Activated T-helper 2 cell treated with anti-CD3 and anti-CD28 coated beads, Interferon-gamma antibody, Interleukin-2, Interleukin-4, amounts not matched to agents 10 μg/mL and 5 μg/mL and 100 μg/mL, durations not matched to agents 14 hours and 24 hours and 36 hours (primary cell): ENCODE data around the gene RNF167. TPM values are rescaled to one million over a fixed set of nuclear protein-coding genes. Genes with fewer than 3 reads are reported as not detected.
A peak's percentile ranks its signal among the peaks of the same experiment; 100 is the strongest.

Experiments
- DNase-seq: peaks from one replicate; pipeline ENCODE4 v3.0.0; 2021; ENCODE audit warnings: low spot score
- H3K27ac Mint-ChIP-seq: one replicate; pipeline ENCODE4 v1.8.0; 2021; ENCODE audit warnings: mixed read lengths
- H3K27me3 Mint-ChIP-seq: one replicate; pipeline ENCODE4 v1.8.0; 2021; ENCODE audit warnings: low read depth, mixed read lengths
- H3K36me3 Mint-ChIP-seq: one replicate; pipeline ENCODE4 v1.8.0; 2021; ENCODE audit warnings: low read depth, mixed read lengths
- H3K4me1 Mint-ChIP-seq: one replicate; pipeline ENCODE4 v1.8.0; 2021; ENCODE audit warnings: low read depth, mixed read lengths
- H3K4me3 Mint-ChIP-seq: one replicate; pipeline ENCODE4 v1.8.0; 2021; ENCODE audit warnings: low read depth, mild to moderate bottlenecking, moderate library complexity, mixed read lengths
- H3K9me3 Mint-ChIP-seq: one replicate; pipeline ENCODE4 v1.8.0; 2021; ENCODE audit warnings: mixed read lengths
- intact Hi-C: fragments of 100-400 bp; cut with micrococcal nuclease; formaldehyde crosslinking; loops from one replicate; pipeline ENCODE4 v1.15.1; 2023
- total RNA-seq: library from RNA; stranded (reverse); gene quantifications from 2 replicates; pipeline ENCODE4 v1.2.3, GENCODE V29; 2022

RNF167 gene
- 112 and 126 TPM in 2 replicates for total RNA-seq

DNA sequence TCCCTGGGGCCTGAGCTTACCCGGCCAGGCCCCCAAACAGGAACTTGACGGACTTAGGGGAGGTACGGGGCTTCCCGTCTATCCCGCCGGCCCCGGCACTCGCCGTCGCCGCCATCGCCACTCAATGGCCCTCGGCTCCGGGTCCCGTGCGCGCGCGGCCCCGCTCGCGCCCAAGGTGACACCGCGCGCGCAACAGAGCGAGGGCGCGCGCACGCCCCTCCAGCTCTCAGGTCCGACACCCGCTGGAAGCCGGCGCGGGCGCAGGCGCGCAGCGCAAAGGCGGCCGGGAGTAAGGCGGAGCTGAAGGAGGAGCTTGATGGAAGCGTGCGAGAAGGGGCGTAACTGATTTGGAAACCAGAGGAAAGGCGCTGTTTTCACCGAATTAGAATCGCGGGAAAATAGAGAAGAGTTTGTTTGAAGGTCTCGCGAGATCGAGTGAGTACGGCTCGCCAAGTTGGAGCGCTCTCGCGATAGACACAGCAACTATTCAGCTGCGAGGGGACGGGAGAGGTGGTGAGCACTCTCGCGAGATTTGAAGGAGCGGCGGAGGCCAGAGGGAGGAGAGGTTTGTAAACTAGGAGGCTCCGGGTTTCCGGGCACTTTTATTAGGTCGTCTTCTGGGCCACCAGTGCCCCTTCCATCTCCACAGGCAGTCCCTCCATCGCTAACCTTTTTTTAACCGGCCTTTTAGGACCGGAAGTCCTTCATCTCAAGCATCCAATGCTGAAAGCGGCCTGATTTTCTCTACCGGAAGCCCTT lies at the start of gene RNF167, which contains the start of gene SLC25A11:
Gene RNF167 (plus strand): TSS at position 473 of the 759 bp plus-strand sequence. CDS start 642 bp downstream, outside the sequence.
Gene SLC25A11 (minus strand): TSS at position 251 of the 759 bp plus-strand sequence. CDS start 136 bp downstream, at position 115.
- H3K27me3 Mint-ChIP-seq, result no peaks in the 10 kb centered on the region
- DNase-seq, result peak; percentile 98
- peaks cover 79% of the 10 kb centered on the region for H3K36me3 Mint-ChIP-seq
- intact Hi-C loops, result loop anchor here (1.0 to 10.0 kb wide), 7 partner anchors 8 to 575 kb away; partner anchors contain the start of genes ARRB2, INCA1, KIF1C and PFN1
- H3K4me1 Mint-ChIP-seq, result peaks cover 48% of the 10 kb centered on the region
- peak within 1 kb of the TSS; percentile 87 for H3K27ac Mint-ChIP-seq
- H3K9me3 Mint-ChIP-seq, result no peaks in the 10 kb centered on the region
- H3K4me3 Mint-ChIP-seq, result peak within 1 kb of the TSS; percentile 100

DNA sequence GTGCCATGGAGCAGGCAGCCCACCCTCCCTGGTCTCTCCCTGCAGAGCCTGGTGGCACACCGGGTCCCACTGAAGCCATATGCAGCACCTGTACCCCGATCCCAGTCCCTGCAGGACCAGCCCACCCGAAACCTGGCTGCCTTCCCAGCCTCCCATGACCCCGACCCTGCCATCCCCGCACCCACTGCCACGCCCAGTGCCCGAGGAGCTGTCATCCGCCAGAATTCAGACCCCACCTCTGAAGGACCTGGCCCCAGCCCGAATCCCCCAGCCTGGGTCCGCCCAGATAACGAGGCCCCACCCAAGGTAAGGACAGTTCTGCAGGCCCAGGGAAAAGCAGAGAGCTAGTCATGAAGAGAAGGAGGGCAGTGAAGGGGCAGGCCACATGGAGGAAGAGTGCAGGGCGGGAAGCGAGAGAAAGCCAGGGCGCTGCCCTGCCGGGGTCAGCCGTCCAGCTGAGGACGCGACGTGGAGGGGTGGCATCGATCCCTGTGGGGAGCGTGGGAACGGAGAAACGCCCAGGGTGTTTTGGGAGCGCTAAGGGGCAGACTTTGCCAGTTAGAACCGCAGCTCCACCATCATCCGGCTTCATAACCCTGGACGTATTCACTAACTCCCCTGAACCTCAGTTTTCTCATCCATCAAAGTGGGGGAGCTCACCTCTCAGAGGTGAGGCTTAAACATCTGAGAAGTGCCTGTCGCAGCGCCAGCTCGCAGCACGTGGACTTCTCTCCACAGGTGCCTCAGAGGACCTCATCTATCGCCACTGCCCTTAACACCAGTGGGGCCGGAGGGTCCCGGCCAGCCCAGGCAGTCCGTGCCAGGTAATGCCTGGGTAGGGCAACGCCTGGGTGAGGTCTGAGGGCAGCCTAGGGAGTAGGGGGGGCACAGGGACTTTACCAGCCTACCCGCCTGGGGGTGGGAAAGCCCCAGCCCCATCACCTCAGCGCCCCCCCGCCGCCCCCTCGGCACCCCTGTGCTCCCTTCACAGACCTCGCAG lies 48.4 kb upstream of the RNF167 start:
- no peak for DNase-seq
- Mint-ChIP-seq H3K27ac (no peak overlapping the region), H3K27me3 (no peaks in the 10 kb centered on the region), H3K36me3 (peaks cover 40% of the 10 kb centered on the region), H3K4me1 (peaks cover 1% of the 10 kb centered on the region), H3K4me3 (no peak overlapping the region), H3K9me3 (no peaks in the 10 kb centered on the region)
- intact Hi-C loops, result no loop called here

DNA sequence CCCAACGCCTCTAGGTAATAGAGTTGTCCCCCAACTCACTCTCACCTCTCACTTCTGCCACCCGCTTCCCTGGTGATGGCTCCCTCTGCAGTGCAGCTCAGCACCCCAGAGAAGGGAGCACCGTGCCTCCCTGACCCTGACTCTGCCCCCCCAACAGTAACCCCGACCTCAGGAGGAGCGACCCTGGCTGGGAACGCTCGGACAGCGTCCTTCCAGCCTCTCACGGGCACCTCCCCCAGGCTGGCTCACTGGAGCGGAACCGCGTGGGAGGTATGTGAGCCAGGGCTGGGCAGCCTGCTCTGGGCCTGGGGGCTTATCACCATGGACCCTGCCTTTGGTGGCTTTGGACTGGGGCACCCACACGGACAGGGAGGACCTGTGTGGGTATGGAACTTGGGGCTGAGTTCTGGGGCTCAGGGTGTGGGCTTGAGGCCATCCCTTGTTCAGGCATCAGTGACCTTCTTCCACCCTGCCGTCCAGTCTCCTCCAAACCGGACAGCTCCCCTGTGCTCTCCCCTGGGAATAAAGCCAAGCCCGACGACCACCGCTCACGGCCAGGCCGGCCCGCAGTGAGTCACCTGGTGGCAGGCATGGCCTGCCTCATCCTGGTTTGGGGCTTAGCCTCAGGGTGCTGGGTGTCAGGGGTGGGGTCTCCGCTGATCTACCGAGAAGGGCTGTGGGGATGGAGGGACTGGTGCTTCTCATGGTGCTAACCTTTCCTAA lies 47.4 kb upstream of the RNF167 start:
- intact Hi-C loops, result no loop called here
- no peak overlapping the region for H3K27ac Mint-ChIP-seq
- DNase-seq, result no peak
- H3K27me3 Mint-ChIP-seq, result no peaks in the 10 kb centered on the region
- peaks cover 40% of the 10 kb centered on the region for H3K36me3 Mint-ChIP-seq
- peaks cover 1% of the 10 kb centered on the region for H3K4me1 Mint-ChIP-seq
- no peak overlapping the region for H3K4me3 Mint-ChIP-seq
- no peaks in the 10 kb centered on the region for H3K9me3 Mint-ChIP-seq

DNA sequence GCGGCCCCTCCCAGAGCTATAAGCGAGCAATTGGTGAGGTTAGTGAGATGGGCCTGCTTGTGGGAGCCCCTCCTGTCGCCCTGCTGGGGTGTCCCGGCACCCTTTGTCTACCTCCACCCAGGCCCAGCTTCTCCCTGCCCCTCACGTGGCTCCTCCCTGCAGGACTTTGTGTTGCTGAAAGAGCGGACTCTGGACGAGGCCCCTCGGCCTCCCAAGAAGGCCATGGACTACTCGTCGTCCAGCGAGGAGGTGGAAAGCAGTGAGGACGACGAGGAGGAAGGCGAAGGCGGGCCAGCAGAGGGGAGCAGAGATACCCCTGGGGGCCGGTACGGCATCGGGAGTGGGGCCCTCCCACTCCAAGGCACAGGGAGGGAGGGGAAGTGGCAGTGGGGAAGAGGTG lies 46.8 kb upstream of the RNF167 start:
- DNase-seq, result no peak
- no peak overlapping the region for H3K27ac Mint-ChIP-seq
- no peaks in the 10 kb centered on the region for H3K9me3 Mint-ChIP-seq
- H3K36me3 Mint-ChIP-seq, result peaks cover 40% of the 10 kb centered on the region
- intact Hi-C loops, result no loop called here
- H3K27me3 Mint-ChIP-seq, result no peaks in the 10 kb centered on the region
- peaks cover 1% of the 10 kb centered on the region for H3K4me1 Mint-ChIP-seq
- no peak overlapping the region for H3K4me3 Mint-ChIP-seq

- Mint-ChIP-seq H3K27me3 (no peaks in the 10 kb centered on the region), H3K4me3 (no peak overlapping the region), H3K36me3 (peaks cover 39% of the 10 kb centered on the region), H3K9me3 (no peaks in the 10 kb centered on the region), H3K27ac (no peak overlapping the region), H3K4me1 (peaks cover 1% of the 10 kb centered on the region)
- intact Hi-C loops, result no loop called here
- DNase-seq, result no peak
These were observed 46.1 kb upstream of the RNF167 start for GRCh38 chr17:4893721-4894560.

DNA sequence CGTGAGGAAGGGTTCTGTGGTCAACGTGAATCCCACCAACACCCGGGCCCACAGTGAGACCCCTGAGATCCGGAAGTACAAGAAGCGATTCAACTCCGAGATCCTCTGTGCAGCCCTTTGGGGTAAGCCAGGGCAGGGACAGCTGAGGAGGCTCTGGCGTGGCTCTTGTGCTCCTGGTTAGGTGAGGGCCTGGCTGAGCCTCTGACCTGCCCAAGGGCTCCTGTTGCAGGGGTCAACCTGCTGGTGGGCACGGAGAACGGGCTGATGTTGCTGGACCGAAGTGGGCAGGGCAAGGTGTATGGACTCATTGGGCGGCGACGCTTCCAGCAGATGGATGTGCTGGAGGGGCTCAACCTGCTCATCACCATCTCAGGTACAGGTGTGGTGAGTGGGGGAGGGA lies 44.9 kb upstream of the RNF167 start:
- Mint-ChIP-seq H3K27ac (no peak overlapping the region), H3K27me3 (peaks cover 2% of the 10 kb centered on the region), H3K36me3 (peaks cover 35% of the 10 kb centered on the region), H3K4me3 (no peak overlapping the region), H3K4me1 (peaks cover 6% of the 10 kb centered on the region), H3K9me3 (no peaks in the 10 kb centered on the region)
- intact Hi-C loops, result no loop called here
- no peak for DNase-seq

DNA sequence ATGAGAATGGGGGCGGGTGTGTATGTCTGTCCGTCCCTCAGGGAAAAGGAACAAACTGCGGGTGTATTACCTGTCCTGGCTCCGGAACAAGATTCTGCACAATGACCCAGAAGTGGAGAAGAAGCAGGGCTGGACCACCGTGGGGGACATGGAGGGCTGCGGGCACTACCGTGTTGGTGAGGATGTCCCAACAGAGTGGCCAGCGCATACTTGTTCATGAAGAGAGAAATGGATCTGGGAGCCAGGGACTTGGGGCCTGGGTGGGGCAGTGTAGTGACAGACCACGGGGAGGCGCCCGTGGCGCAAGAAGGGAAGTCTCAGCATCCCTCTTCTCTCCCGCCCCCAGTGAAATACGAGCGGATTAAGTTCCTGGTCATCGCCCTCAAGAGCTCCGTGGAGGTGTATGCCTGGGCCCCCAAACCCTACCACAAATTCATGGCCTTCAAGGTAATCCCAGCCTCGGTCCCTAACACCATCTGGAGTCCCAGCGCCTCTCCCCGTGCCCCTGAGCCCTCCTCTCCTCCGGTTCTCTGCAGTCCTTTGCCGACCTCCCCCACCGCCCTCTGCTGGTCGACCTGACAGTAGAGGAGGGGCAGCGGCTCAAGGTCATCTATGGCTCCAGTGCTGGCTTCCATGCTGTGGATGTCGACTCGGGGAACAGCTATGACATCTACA lies 44.3 kb upstream of the RNF167 start:
- H3K36me3 Mint-ChIP-seq, result peaks cover 28% of the 10 kb centered on the region
- DNase-seq, result no peak
- peaks cover 2% of the 10 kb centered on the region for H3K27me3 Mint-ChIP-seq
- intact Hi-C loops, result no loop called here
- H3K4me1 Mint-ChIP-seq, result peaks cover 8% of the 10 kb centered on the region
- H3K27ac Mint-ChIP-seq, result no peak overlapping the region
- no peaks in the 10 kb centered on the region for H3K9me3 Mint-ChIP-seq
- no peak overlapping the region for H3K4me3 Mint-ChIP-seq

GRCh38 chr17:4896332-4897197 lies 43.5 kb upstream of the RNF167 start:
- H3K9me3 Mint-ChIP-seq, result no peaks in the 10 kb centered on the region
- peaks cover 8% of the 10 kb centered on the region for H3K4me1 Mint-ChIP-seq
- H3K27me3 Mint-ChIP-seq, result peaks cover 2% of the 10 kb centered on the region
- DNase-seq, result no peak
- intact Hi-C loops, result no loop called here
- no peak overlapping the region for H3K4me3 Mint-ChIP-seq
- H3K36me3 Mint-ChIP-seq, result peaks cover 26% of the 10 kb centered on the region
- no peak overlapping the region for H3K27ac Mint-ChIP-seq

GRCh38 chr17:4897198-4897687 lies 42.8 kb upstream of the RNF167 start:
- peaks cover 25% of the 10 kb centered on the region for H3K36me3 Mint-ChIP-seq
- H3K27me3 Mint-ChIP-seq, result peaks cover 2% of the 10 kb centered on the region
- intact Hi-C loops, result no loop called here
- H3K9me3 Mint-ChIP-seq, result no peaks in the 10 kb centered on the region
- no peak overlapping the region for H3K27ac Mint-ChIP-seq
- peaks cover 10% of the 10 kb centered on the region for H3K4me1 Mint-ChIP-seq
- no peak overlapping the region for H3K4me3 Mint-ChIP-seq
- DNase-seq, result no peak

DNA sequence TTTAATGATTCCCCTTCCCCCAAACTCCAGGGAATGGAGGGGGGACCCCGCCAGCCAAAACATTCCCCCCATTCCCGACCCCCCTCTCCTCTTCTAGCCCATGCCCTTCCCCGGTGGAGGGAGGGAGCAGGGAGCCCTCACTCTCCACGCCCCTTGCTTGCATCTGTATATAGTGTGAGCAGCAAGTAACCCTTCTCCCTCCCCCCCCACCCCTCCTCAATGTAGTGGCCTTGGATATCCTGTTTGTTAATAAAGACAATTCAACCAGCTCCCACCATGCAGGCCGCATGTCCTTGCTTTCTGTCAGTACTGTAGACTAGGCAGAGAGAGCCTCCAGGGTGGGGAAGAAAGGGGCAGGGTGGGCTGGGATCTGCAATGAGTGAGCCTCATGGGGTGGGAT lies 42.3 kb upstream of the RNF167 start:
- Mint-ChIP-seq H3K27ac (no peak overlapping the region), H3K27me3 (peaks cover 2% of the 10 kb centered on the region), H3K4me3 (no peak overlapping the region), H3K4me1 (peaks cover 16% of the 10 kb centered on the region), H3K9me3 (no peaks in the 10 kb centered on the region), H3K36me3 (peaks cover 22% of the 10 kb centered on the region)
- no peak for DNase-seq
- intact Hi-C loops, result no loop called here
